GM12892 (cell line): Measurements from ENCODE around the gene PDGFB.

Source experiments
- POLR2A ChIP-seq: IDR thresholded peaks from 2 replicates; pipeline ENCODE4 v1.6.1; 2011; ENCODE audit warnings: low read depth, low read length, control low read depth
- POLR2AphosphoS5 ChIP-seq: IDR thresholded peaks from 2 replicates; pipeline ENCODE4 v1.6.1; 2011; ENCODE audit warnings: low read depth, low read length, control low read depth
- TAF1 ChIP-seq: IDR thresholded peaks from 2 replicates; pipeline ENCODE4 v1.6.1; 2011; ENCODE audit warnings: low read depth, mild to moderate bottlenecking, control low read depth, low read length, borderline replicate concordance

- TF ChIP-seq POLR2A: no peak
- TF ChIP-seq POLR2AphosphoS5: no peak
- no peak for TF ChIP-seq TAF1
Observed at GRCh38 chr22:39179841-39180335, 64.9 kb downstream of the PDGFB start.
